ENCODE data around the gene TBC1D20. TPM values are rescaled to one million over a fixed set of nuclear protein-coding genes. Genes with fewer than 3 reads are reported as not detected.

TBC1D20 gene
- total RNA-seq, 1 donor from 2014 or later, result 40.7 TPM

DNA sequence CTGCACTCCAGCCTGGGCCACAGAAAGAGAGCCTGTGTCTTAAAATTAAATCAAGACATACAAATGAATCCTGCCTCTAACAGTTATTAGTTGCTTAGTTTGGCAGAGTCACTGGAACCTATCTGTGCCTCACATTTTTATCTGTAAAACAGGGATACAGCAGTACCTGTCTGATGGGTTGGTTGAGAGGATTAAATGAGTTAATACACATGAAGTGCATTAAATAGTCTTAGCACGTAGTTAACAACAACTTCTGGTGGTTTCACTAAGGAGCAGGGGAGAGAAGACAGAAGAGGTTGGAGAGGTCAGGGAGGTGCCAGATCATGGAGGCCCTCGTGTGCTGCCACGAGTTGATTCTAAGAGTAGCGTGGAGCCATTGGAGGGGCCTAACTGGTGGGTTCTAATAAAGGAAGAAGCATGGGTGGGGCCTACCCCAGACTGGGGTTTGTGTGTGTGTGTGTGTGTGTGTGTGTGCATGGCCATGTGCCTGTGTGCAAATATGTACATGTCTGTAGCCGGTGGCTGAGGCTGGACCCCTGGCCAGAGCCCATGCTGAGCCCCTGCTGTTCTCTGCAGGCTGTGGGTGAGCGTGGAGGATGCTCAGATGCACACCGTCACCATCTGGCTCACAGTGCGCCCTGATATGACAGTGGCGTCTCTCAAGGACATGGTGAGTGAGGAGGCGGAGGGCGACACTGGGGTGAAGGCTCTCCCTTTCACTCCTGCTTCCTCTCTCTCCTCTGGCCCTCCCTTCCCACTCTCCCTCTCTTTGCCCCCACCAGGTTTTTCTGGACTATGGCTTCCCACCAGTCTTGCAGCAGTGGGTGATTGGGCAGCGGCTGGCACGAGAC is 45.2 kb downstream of the TBC1D20 start:
- Histone ChIP-seq H3K4me3 (ENCODE audit: low read depth, low read length) (no peak overlapping the region), H3K27me3 (ENCODE audit: control insufficient read depth, insufficient read depth, low read length) (no peaks in the 10 kb centered on the region), H3K36me3 (ENCODE audit: control insufficient read depth, insufficient read depth, low read length) (peaks cover 6% of the 10 kb centered on the region)
- TF ChIP-seq, protein P1, sequence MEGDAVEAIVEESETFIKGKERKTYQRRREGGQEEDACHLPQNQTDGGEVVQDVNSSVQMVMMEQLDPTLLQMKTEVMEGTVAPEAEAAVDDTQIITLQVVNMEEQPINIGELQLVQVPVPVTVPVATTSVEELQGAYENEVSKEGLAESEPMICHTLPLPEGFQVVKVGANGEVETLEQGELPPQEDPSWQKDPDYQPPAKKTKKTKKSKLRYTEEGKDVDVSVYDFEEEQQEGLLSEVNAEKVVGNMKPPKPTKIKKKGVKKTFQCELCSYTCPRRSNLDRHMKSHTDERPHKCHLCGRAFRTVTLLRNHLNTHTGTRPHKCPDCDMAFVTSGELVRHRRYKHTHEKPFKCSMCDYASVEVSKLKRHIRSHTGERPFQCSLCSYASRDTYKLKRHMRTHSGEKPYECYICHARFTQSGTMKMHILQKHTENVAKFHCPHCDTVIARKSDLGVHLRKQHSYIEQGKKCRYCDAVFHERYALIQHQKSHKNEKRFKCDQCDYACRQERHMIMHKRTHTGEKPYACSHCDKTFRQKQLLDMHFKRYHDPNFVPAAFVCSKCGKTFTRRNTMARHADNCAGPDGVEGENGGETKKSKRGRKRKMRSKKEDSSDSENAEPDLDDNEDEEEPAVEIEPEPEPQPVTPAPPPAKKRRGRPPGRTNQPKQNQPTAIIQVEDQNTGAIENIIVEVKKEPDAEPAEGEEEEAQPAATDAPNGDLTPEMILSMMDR (IDR thresholded peaks at IDR 0.05; ENCODE audit: insufficient read depth, low read length, poor library complexity, severe bottlenecking), result no peak
- DNase-seq (ENCODE audit: low read depth), result no peak

GRCh38 chr20:415820-416322 is 46.5 kb downstream of the TBC1D20 start:
- TF ChIP-seq, protein P1 (IDR thresholded peaks at IDR 0.05; ENCODE audit: insufficient read depth, low read length, poor library complexity, severe bottlenecking), result no peak
- no peak overlapping the region for H3K4me3 ChIP-seq (ENCODE audit: low read depth, low read length)
- no peaks in the 10 kb centered on the region for H3K27me3 ChIP-seq (ENCODE audit: control insufficient read depth, insufficient read depth, low read length)
- DNase-seq (ENCODE audit: low read depth), result no peak
- H3K36me3 ChIP-seq (ENCODE audit: control insufficient read depth, insufficient read depth, low read length), result peaks cover 4% of the 10 kb centered on the region

DNA sequence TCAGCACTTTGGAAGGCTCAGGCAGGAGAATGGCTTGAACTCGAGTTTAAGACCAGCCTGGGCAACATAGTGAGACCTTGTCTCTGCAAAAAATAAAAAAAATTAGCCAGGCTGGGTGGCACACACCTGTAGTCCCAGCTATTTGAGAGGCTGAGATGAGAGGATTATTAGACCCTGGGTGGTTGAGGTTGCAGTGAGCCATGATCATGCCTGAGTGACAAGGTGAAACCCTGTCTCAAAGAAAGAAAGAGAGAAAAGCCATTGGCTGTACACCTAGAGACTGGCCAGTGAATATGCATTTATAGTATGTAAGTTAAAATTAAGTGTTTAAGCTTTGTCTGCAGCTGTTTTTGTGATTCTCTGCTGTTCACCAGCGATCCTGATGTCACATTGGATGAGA is 48.2 kb downstream of the TBC1D20 start:
- Histone ChIP-seq H3K27me3 (ENCODE audit: control insufficient read depth, insufficient read depth, low read length) (no peaks in the 10 kb centered on the region), H3K4me3 (ENCODE audit: low read depth, low read length) (no peak overlapping the region), H3K36me3 (ENCODE audit: control insufficient read depth, insufficient read depth, low read length) (peaks cover 2% of the 10 kb centered on the region)
- DNase-seq (ENCODE audit: low read depth), result no peak
- TF ChIP-seq, protein P1 (IDR thresholded peaks at IDR 0.05; ENCODE audit: insufficient read depth, low read length, poor library complexity, severe bottlenecking), result no peak

GRCh38 chr20:412081-412480 is 50.3 kb downstream of the TBC1D20 start:
- DNase-seq (ENCODE audit: low read depth), result no peak
- no peaks in the 10 kb centered on the region for H3K27me3 ChIP-seq (ENCODE audit: control insufficient read depth, insufficient read depth, low read length)
- H3K36me3 ChIP-seq (ENCODE audit: control insufficient read depth, insufficient read depth, low read length), result no peaks in the 10 kb centered on the region
- TF ChIP-seq, protein P1 (IDR thresholded peaks at IDR 0.05; ENCODE audit: insufficient read depth, low read length, poor library complexity, severe bottlenecking), result no peak
- no peak overlapping the region for H3K4me3 ChIP-seq (ENCODE audit: low read depth, low read length)

DNA sequence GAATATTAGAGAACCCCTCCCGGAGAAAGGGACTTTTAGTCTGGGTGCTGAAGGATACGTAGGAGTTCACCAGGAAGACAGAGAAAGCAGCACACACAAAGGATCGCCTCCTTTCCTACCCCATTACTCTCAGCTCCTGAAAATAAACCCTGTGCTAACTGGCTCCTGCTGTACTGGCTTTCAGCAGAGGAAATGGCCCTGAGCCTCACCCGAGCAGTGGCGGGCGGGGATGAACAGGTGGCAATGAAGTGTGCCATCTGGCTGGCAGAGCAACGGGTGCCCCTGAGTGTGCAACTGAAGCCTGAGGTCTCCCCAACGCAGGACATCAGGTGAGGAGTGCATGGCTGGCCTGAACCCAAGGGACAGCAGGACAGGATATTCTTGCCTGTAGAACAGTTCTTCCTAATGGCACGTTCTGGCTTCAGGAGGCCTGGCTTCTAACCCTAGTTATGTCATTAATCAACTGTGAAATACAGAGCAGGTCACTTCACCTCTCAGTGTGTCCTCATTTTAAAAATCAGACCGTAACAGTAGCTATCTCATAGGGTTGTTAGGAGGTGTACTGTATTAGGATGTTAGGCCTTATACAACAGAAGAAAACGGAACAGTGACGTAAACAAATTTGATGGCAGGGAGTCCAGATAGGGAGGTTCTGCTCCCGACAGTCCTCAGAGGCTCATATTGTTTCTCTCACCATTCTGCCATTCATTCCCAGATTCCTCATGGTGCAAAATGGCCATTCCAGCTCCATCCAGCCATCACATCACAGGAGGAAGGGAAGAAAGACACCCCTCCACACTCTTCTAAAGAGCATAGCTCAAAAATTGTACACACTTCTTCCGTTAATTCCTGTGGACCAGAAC is 52.4 kb downstream of the TBC1D20 start:
- H3K27me3 ChIP-seq (ENCODE audit: control insufficient read depth, insufficient read depth, low read length), result no peaks in the 10 kb centered on the region
- no peaks in the 10 kb centered on the region for H3K36me3 ChIP-seq (ENCODE audit: control insufficient read depth, insufficient read depth, low read length)
- TF ChIP-seq, protein P1 (IDR thresholded peaks at IDR 0.05; ENCODE audit: insufficient read depth, low read length, poor library complexity, severe bottlenecking), result no peak
- peak overlapping the region; percentile 88 for H3K4me3 ChIP-seq (ENCODE audit: low read depth, low read length)
- DNase-seq (ENCODE audit: low read depth), result no peak

All from kidney epithelial cell (primary cell).